ENCODE measurements around the gene OR1F1.
A peak's percentile ranks its signal among the peaks of the same experiment; 100 is the strongest.

The OR1F1 gene

DNA sequence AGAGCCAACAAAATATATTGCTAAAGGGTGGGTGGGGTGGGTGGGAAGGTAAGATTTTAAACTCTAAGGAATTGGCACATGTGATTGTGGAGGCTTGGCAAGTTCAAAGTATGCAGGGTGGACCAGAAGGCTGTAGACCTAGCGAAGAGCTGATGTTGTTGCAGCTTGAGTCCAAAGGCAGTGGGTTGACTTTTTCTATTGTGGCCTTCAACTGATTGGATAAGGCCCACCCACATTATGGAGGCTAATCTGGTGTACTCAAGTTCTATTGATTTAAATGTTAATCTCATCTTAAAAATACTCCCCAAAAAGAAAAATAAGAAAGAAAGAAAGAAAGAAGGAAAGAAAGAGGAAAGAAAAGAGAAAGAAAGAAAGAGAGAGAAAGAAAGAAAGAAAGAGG lies 24.6 kb downstream of the OR1F1 start:
- Histone ChIP-seq H3K27me3 (ENCODE audit: low read depth, low read length) (no peaks in the 10 kb centered on the region), H3K27ac (ENCODE audit: low read length) (no peak overlapping the region), H3K9me3 (ENCODE audit: control insufficient read depth in 1 of 2, low read length in 2 of 2) (peaks cover 0 to 2% of the 10 kb centered on the region in 2 donors), H3K4me3 (ENCODE audit: low read depth in 1 of 2, low read length in 2 of 2) (no peak overlapping the region), H3K36me3 (ENCODE audit: control insufficient read depth in 1 of 2, insufficient read depth in 2 of 2, low read length in 2 of 2) (no peaks in the 10 kb centered on the region), H3K4me1 (ENCODE audit: control insufficient read depth in 1 of 2, insufficient read depth in 2 of 2, low read length in 2 of 2) (no peaks in the 10 kb centered on the region)

DNA sequence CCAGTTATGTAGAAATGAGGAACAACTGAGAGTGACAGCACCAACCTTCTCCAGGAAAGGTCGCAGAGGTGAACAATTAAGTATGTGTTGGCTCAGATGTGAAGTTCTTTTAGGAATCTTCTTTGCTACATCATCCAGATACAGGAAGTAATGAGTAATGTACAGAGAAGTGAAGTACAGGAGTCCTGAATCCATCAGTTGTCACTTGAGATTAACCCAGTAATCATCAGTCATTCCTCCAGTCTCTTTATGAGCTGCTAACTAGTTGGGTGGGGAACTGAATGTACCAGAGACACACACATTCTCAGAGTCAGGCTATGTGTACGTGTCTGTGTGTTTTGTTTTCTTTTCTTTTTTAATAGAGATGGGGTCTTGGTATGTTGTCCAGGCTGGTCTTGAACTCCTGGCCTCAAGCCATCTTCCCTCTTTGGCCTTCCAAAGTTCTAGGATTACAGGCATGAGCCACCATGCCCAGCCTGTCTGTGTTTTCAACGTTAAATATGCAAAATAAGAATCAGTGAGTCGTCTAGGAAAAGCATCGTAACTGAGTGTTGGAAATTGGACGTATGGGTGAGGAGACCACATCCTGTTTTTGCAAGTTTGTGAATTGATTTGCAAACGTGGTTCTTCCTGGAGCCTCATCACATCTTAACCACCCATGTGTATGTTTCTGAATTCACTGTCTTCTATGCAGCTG lies 27.0 kb downstream of the OR1F1 start:
- Histone ChIP-seq H3K27me3 (ENCODE audit: low read depth, low read length) (no peaks in the 10 kb centered on the region), H3K9me3 (ENCODE audit: control insufficient read depth in 1 of 2, low read length in 2 of 2) (peaks cover 0 to 6% of the 10 kb centered on the region in 2 donors), H3K4me1 (ENCODE audit: control insufficient read depth in 1 of 2, insufficient read depth in 2 of 2, low read length in 2 of 2) (no peaks in the 10 kb centered on the region), H3K4me3 (ENCODE audit: low read depth in 1 of 2, low read length in 2 of 2) (no peak overlapping the region), H3K36me3 (ENCODE audit: control insufficient read depth in 1 of 2, insufficient read depth in 2 of 2, low read length in 2 of 2) (no peaks in the 10 kb centered on the region), H3K27ac (ENCODE audit: low read length) (no peak overlapping the region)

DNA sequence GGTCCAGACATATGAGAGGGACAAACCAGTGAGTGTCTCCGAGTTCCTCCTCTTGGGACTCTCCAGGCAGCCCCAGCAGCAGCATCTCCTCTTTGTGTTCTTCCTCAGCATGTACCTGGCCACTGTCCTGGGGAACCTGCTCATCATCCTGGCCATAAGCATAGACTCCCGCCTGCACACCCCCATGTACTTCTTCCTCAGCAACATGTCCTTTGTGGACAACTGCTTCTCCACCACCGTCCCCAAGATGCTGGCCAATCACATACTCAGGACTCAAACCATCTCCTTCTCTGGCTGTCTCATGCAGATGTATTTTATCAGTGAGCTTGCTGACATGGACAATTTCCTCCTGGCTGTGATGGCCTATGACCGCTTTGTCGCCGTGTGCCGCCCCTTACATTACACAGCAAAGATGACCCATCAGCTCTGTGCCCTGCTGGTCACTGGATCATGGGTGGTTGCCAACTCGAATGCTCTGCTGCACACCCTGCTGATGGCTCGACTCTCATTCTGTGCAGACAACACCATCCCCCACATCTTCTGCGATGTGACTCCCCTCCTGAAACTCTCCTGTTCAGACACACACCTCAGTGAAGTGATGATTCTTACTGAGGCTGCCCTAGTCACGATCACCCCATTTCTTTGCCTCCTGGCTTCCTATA lies 27.7 kb downstream of the OR1F1 start:
- H3K27me3 ChIP-seq (ENCODE audit: low read depth, low read length): no peaks in the 10 kb centered on the region
- H3K9me3 ChIP-seq (ENCODE audit: control insufficient read depth in 1 of 2, low read length in 2 of 2): peaks cover 0 to 8% of the 10 kb centered on the region in 2 donors
- no peak overlapping the region for H3K4me3 ChIP-seq (ENCODE audit: low read depth in 1 of 2, low read length in 2 of 2)
- no peaks in the 10 kb centered on the region for H3K4me1 ChIP-seq (ENCODE audit: control insufficient read depth in 1 of 2, insufficient read depth in 2 of 2, low read length in 2 of 2)
- no peak overlapping the region for H3K27ac ChIP-seq (ENCODE audit: low read length)
- H3K36me3 ChIP-seq (ENCODE audit: control insufficient read depth in 1 of 2, insufficient read depth in 2 of 2, low read length in 2 of 2): no peaks in the 10 kb centered on the region

DNA sequence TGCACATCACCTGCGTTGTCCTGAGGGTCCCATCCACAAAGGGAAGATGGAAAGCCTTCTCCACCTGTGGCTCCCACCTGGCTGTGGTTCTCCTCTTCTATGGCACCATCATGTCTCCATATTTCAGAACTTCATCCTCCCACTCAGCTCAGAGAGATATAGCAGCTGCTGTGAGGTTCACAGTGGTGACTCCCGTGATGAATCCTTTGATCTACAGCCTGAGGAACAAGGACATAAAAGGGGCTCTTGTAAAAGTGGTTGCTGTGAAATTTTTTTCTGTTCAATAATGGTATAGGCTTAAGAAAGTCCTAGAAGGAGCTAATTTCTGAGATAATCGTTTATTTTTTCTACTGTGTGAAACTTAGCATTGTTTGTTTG lies 28.2 kb downstream of the OR1F1 start:
- no peaks in the 10 kb centered on the region for H3K27me3 ChIP-seq (ENCODE audit: low read depth, low read length)

DNA sequence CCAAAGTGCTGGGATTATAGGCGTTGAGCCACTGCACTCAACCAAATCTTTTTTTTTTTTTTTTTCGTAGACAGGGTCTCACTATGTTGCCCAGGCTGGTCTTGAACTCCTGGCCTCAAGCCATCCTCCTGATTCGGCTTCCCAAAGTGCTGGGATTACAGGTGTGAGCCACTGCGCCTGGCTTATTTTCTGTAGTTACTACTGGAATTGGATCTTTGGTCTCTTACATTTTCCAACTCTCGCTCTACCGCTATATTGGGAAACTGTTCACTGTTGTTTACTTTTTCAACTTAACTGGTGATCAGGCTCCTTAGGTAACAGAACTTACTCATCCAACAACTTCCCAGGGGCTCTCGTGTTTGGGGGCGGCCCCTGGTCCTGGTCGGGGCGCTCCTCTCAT lies 32.8 kb downstream of the OR1F1 start:
- H3K4me1 ChIP-seq (ENCODE audit: control insufficient read depth in 1 of 2, insufficient read depth in 2 of 2, low read length in 2 of 2): no peaks in the 10 kb centered on the region
- peaks cover 39 to 53% of the 10 kb centered on the region in 2 donors for H3K9me3 ChIP-seq (ENCODE audit: control insufficient read depth in 1 of 2, low read length in 2 of 2)

More for the DNA sequence above, 28.2 kb downstream of the OR1F1 start:
- Histone ChIP-seq H3K36me3 (ENCODE audit: control insufficient read depth in 1 of 2, insufficient read depth in 2 of 2, low read length in 2 of 2) (no peaks in the 10 kb centered on the region), H3K27ac (ENCODE audit: low read length) (no peak overlapping the region), H3K9me3 (ENCODE audit: control insufficient read depth in 1 of 2, low read length in 2 of 2) (peaks cover 0 to 14% of the 10 kb centered on the region in 2 donors), H3K4me3 (ENCODE audit: low read depth in 1 of 2, low read length in 2 of 2) (no peak overlapping the region), H3K4me1 (ENCODE audit: control insufficient read depth in 1 of 2, insufficient read depth in 2 of 2, low read length in 2 of 2) (no peaks in the 10 kb centered on the region)

DNA sequence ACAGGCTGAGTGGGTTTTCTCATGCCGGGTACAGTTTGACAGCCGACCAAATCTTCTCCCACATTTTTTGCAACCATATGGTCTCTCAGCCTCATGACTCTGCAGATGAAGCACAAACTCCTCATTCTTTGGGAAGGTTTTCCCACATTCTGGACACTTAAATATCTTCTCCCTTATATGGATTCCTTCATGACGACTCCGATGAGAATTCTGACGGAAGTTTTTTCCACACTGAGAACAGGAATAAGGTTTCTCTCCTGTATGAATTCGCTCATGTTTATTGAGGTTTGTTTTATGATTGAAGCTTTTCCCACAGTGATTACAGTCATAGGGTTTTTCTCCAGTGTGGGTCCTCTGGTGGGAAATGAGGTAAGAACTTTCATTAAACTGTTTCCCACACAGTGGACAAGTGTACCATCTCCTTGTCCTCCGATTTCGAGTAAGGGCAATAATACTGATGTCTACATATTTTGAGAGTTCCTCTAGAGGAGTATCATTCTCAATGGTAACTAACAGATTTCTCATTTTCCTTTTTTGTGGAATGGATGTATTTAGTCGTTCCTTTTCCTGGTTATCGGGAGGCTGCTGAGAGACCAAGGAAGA lies 36.0 kb downstream of the OR1F1 start:
- H3K27me3 ChIP-seq (ENCODE audit: low read depth, low read length): no peaks in the 10 kb centered on the region
- peak overlapping the region; percentile 29 to 33 for H3K4me3 ChIP-seq (ENCODE audit: low read depth in 1 of 2, low read length in 2 of 2)
- no peaks in the 10 kb centered on the region for H3K4me1 ChIP-seq (ENCODE audit: control insufficient read depth in 1 of 2, insufficient read depth in 2 of 2, low read length in 2 of 2)
- no peak overlapping the region for H3K27ac ChIP-seq (ENCODE audit: low read length)
- H3K36me3 ChIP-seq (ENCODE audit: control insufficient read depth in 1 of 2, insufficient read depth in 2 of 2, low read length in 2 of 2): peaks cover 44 to 73% of the 10 kb centered on the region in 2 donors
- H3K9me3 ChIP-seq (ENCODE audit: control insufficient read depth in 1 of 2, low read length in 2 of 2): peaks cover 52 to 70% of the 10 kb centered on the region in 2 donors

More for the DNA sequence above, 32.8 kb downstream of the OR1F1 start:
- no peak overlapping the region for H3K27ac ChIP-seq (ENCODE audit: low read length)
- H3K4me3 ChIP-seq (ENCODE audit: low read depth in 1 of 2, low read length in 2 of 2): peak overlapping the region in 1 of 2 donors; percentile 30
- H3K27me3 ChIP-seq (ENCODE audit: low read depth, low read length): no peaks in the 10 kb centered on the region
- peaks cover 32 to 43% of the 10 kb centered on the region in 2 donors for H3K36me3 ChIP-seq (ENCODE audit: control insufficient read depth in 1 of 2, insufficient read depth in 2 of 2, low read length in 2 of 2)

DNA sequence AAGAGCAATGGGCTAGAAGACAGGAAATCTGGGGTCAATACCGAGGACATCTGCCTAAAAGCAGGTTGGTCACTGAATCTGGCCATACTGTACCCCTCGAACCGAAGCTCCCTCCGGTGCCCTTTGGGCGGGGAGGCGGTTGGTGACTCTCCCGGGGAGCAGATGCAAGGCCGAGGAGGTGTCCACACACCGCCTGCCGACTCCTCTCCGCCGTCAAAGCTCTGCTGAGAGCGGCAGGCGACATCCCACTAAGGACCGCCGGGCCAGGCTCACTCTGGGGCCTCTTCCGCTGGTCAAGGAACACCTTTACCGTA lies 46.5 kb downstream of the OR1F1 start:
- Histone ChIP-seq H3K27me3 (ENCODE audit: low read depth, low read length) (no peaks in the 10 kb centered on the region), H3K36me3 (ENCODE audit: control insufficient read depth in 1 of 2, insufficient read depth in 2 of 2, low read length in 2 of 2) (peaks cover 29 to 42% of the 10 kb centered on the region in 2 donors), H3K4me3 (ENCODE audit: low read depth in 1 of 2, low read length in 2 of 2) (peak overlapping the region; percentile 95 to 96), H3K9me3 (ENCODE audit: control insufficient read depth in 1 of 2, low read length in 2 of 2) (peaks cover 5 to 13% of the 10 kb centered on the region in 2 donors), H3K4me1 (ENCODE audit: control insufficient read depth in 1 of 2, insufficient read depth in 2 of 2, low read length in 2 of 2) (peaks cover 5 to 21% of the 10 kb centered on the region in 2 donors), H3K27ac (ENCODE audit: low read length) (peak overlapping the region; percentile 90)

DNA sequence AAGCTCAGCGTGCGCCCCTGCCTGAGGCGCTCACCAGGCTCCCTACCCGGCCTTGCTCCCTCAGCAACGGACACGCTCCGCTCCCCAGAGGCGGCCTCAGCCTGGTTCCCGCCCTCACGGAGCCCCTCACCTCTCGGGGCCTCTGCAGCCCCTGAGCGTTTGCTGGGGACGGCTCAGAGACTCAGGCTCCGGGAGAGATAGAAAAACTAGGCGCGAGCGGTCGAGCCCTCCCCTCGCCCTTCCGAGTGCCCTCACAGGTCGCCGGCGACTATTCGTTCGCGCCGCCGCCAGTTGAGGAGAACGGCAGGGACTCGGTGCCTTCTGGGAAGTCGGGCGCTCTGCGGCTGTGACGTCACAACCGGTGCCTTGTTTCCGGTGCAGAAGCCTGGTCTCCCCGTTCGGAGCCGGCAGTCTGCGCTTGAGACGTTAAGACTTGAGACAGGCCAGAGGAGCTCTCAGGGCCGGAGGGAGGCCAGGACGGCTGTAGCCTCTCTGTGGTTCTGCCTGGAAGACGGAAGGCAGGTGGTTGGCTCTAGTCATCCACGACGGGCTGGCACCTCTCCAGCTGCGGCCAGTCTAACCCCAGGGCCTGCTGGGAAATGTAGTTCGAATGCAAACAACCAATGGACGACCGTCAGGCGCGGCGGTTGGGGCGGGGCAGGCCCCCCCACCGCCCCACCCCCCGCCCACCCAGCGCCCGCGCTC lies 47.0 kb downstream of the OR1F1 start, which contains the start of gene ZNF200:
Gene ZNF200 (minus strand): TSS at position 302 of the 705 bp plus-strand sequence. CDS start 1,403 bp downstream, outside the sequence.
- H3K4me1 ChIP-seq (ENCODE audit: control insufficient read depth in 1 of 2, insufficient read depth in 2 of 2, low read length in 2 of 2): peaks cover 5 to 21% of the 10 kb centered on the region in 2 donors
- H3K36me3 ChIP-seq (ENCODE audit: control insufficient read depth in 1 of 2, insufficient read depth in 2 of 2, low read length in 2 of 2): peaks cover 27 to 37% of the 10 kb centered on the region in 2 donors
- peaks cover 5 to 10% of the 10 kb centered on the region in 2 donors for H3K9me3 ChIP-seq (ENCODE audit: control insufficient read depth in 1 of 2, low read length in 2 of 2)
- no peaks in the 10 kb centered on the region for H3K27me3 ChIP-seq (ENCODE audit: low read depth, low read length)
- H3K4me3 ChIP-seq (ENCODE audit: low read depth in 1 of 2, low read length in 2 of 2): peak within 1 kb of the TSS; percentile 95 to 96
- peak within 1 kb of the TSS; percentile 90 for H3K27ac ChIP-seq (ENCODE audit: low read length)

DNA sequence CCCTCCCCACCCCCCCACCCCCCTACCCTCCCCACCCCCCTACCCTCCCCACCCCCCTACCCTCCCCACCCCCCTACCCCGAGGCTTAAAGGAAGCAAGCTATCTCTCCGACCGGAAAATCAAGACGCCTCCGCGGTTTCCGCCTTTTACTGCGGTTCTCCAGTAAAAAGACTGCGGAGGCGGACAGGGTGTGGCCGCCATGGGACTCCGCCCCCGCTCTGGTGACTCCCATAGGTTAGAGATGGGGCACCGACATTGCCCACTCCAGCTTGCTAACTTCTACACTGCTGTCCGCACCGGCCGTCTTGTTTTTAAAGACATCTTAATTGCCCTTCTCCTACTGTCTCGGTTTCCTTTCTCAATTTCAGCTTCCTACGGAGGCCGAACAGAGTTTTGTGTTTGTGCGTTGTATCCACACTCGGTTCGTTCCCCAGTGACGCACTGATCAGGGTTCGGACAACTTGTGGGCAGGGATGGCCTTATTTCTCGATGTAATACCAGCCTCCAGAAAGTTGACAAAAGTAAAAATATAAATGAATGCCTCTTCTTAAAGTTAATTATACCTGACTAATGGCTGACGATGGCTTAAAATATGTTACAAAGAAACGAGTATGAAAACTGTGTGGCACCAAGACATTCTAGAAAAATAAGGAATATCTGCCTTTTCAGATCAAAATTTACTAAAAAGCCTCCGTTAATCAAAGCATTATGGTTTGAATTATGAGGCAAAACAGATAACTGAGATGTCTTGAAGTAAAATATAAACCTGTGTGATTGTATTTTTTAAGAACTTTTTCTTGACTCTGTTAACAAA lies 48.1 kb downstream of the OR1F1 start:
- H3K27ac ChIP-seq (ENCODE audit: low read length): no peak overlapping the region

DNA sequence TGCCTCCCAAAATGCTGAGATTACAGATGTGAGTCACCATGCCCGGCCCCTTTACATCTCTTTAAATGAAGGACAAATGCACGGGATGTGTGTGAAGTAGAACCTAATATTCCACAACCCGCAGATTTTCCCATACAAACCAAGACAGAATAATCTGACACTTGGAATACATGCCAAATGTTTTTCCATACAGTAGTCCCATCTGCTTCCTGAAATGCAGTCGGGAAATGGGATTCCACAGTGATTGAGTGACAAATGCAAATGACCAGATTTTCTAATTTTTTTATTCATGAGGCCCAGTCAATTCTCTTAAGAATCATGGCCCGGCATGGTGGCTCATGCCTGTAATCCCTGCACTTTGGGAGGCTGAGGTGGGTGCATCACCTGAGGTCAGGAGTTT lies 53.8 kb downstream of the OR1F1 start:
- Histone ChIP-seq H3K9me3 (ENCODE audit: control insufficient read depth in 1 of 2, low read length in 2 of 2) (no peaks in the 10 kb centered on the region), H3K4me3 (ENCODE audit: low read depth in 1 of 2, low read length in 2 of 2) (no peak overlapping the region), H3K36me3 (ENCODE audit: control insufficient read depth in 1 of 2, insufficient read depth in 2 of 2, low read length in 2 of 2) (no peaks in the 10 kb centered on the region), H3K27me3 (ENCODE audit: low read depth, low read length) (no peaks in the 10 kb centered on the region), H3K4me1 (ENCODE audit: control insufficient read depth in 1 of 2, insufficient read depth in 2 of 2, low read length in 2 of 2) (no peaks in the 10 kb centered on the region), H3K27ac (ENCODE audit: low read length) (no peak overlapping the region)

More for the DNA sequence above, 48.1 kb downstream of the OR1F1 start:
- H3K4me1 ChIP-seq (ENCODE audit: control insufficient read depth in 1 of 2, insufficient read depth in 2 of 2, low read length in 2 of 2): peaks cover 5 to 21% of the 10 kb centered on the region in 2 donors
- no peaks in the 10 kb centered on the region for H3K27me3 ChIP-seq (ENCODE audit: low read depth, low read length)
- H3K9me3 ChIP-seq (ENCODE audit: control insufficient read depth in 1 of 2, low read length in 2 of 2): no peaks in the 10 kb centered on the region
- peaks cover 17 to 26% of the 10 kb centered on the region in 2 donors for H3K36me3 ChIP-seq (ENCODE audit: control insufficient read depth in 1 of 2, insufficient read depth in 2 of 2, low read length in 2 of 2)
- no peak overlapping the region for H3K4me3 ChIP-seq (ENCODE audit: low read depth in 1 of 2, low read length in 2 of 2)

All from muscle layer of duodenum (tissue), 2 donors.